TTC549 (cell line): ENCODE data around the gene NRDE2.
A peak's percentile ranks its signal among the peaks of the same experiment; 100 is the strongest.
"Not testable (repeated sequence)": the region's sequence is repeated elsewhere in the genome, so short reads cannot be mapped to it uniquely, and the experiment has no call there.

Experiments used
- FAIRE-seq: peaks from 2 replicates; lab custom pipeline; 2012; peaks lifted over from hg19 to GRCh38; lab: Jason Lieb, UNC

The NRDE2 gene

DNA sequence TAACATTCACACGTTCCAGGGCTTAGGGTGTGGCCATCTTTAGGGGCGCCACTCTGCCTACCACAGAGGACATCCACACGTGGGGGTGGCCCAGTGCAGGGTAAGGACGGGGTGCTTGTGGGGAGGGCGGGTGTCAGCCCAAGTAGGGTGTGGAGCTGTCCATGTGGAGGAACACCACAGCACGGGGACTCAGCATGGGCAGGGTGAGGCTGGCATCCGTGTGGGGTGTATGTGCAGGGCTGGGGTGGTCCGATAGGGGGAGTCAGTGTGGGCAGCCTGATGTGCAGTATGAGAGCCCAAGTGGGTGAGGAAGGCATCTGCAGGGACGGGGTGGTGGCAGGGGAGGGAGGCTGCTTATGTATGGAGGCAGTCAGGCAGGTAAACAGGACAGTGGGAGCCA, 57.7 kb downstream of the NRDE2 start:
- FAIRE-seq: no peak

DNA sequence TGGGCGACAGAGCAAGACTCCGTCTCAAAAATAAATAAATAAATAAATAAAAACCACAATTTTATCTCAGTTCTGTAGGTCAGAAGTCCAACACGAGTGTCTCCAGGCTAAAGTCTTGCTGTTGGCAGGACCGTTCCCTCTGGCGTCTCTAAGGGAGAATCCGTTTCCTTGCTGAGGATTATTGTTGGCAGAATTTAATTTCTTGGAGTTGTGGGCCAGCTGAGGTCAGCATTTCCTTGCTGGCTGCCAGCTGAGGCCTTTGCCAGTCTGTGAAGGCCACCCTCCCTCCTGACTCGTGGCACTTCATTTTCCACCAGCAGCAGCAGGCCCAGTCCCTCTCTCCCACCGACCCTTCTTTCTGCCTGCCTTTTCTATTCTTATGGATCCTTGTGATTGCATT, 58.2 kb downstream of the NRDE2 start:
- FAIRE-seq: no peak

DNA sequence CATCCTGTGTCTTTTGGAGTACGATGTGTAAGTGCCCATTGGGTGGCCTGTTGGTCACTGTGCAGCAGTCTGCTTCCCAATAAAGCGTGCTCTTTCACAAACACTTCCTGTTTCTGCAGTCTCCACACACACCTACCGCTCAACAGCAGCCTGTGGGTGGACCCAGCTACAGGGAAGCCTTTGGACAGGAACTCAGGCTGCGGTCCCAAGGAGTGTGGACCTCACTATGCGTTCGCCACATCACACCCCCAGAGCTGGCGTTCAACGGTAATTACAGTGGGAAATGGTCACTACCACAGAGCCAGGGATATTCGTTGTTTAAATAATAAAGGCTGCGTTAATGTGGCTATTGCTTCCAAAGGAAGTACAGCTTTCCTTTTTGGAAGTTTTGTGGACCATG, 59.2 kb downstream of the NRDE2 start:
- no peak for FAIRE-seq

DNA sequence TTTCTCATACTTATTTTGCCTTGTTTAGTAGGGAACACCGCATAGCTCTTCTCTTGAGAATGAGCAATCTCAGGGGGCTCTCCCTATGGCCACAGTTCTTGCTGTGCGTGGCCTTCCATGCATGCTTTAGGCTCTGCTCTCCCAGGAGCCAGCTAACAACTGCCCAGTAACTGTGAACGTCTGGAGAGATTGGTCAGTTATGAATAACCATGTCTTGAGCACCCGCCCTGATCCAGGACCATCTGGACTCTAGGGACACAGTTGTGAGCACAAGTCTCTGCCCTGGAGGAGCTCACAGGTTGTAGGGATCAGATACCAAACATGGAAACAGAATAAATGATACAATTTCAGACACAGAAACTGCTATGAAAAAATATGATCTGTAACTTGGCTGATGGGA, 63.3 kb downstream of the NRDE2 start:
- FAIRE-seq: no peak

DNA sequence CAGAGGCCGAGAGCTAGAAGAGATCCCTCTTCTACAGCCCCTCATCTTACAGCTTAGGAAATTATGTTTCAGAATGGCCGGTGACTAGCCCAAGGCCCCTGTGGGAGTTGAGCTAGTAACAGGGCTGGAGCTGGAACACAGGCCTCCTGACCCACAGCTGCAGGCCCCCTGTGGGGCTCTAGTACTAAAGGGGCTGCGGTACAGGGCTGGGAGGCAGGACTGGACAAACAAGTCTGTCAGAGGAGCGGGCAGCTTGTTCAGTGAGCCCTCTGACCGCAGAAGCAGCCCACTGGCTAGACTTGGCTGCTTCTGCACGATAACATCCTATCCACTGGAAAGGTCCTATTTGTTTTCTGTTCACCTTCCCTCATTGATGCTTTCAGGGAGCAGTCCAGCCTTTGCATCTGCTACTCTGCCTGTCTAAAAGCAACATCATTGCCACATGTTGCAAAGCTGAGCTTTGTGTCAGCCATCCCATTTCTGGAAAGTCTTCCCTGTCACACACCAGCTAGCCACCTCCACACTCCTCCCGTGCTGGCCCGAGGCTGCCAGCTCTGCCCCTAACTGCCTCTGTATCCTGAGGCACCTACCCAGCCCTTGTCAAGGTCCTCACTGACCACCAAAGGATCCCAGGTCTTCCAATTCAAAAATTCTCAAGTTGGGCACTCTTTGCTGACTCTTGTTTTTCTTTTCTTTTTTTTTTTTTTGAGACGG, 65.1 kb downstream of the NRDE2 start:
- FAIRE-seq: no peak

DNA sequence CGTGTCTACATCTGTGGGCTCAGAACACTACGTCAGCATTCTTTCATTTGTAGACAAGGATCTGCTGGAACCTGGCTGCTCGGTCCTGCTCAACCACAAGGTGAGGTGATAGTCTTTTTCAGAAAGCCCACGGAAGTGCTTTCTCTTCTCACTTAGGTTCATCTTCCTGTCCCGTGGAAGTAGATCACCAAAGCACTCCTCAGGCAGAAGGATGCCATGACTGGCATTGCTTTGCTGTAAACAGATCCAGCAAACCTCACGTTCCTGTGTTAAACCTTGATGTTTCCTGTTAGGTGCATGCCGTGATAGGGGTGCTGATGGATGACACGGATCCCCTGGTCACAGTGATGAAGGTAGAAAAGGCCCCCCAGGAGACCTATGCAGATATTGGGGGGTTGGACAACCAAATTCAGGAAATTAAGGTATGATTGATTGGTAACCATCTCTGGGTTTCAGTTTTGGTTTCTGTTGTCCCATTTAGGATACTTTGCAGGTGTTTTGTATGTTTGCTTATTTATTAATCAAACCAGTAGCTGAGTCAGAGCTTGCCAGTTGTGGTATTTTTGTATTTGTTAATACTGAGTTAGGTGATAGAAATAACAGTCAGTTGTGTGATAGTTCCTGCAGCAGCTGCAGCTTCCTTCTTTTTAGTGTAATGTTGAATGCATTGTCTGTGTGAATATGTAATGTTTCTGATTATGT, 67.8 kb downstream of the NRDE2 start:
- no peak for FAIRE-seq

DNA sequence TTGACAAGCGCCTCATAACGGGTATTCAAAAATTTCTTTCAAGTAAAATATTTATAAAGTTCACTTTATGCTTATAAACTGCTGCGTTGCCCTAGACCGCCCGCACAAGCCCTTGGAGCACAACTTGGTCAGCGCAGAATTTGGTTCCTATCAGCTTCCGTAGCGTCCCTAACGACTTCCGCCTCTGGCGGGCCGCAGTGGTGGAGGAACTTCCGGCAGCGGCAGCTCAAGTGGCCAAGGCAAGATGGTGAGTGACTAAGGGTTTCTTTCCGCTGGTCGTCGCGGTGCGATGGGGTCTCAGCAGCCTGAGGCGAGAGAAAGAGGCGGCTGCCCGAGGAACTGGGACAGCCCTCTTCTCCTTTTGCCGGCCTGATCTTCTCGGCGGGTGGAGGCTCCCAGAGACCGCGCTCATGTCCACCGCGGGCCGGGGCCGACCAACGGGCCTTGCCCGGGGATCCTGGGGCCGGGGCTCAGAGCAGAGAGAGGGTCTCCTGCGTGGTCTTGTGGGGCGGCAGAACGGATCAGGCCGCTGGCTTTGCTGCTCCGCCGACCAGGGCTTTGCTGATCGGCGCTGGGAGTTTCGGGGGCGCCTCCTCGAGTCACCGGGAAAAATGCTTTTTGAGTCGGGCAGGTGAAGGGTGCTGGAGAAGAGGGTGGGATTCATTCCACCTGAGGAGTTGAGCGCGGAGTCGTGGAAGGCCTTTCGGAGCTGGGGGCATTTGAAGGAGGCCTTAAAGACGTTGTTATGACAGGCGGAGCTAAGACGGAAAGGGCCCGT, 75.2 kb downstream of the NRDE2 start, which contains the start of gene PSMC1:
Gene PSMC1, plus strand, starts transcription at position 200 of the 778 bp plus-strand sequence. Its CDS starts 45 bp downstream, at position 245.
- peak; percentile 50 for FAIRE-seq

DNA sequence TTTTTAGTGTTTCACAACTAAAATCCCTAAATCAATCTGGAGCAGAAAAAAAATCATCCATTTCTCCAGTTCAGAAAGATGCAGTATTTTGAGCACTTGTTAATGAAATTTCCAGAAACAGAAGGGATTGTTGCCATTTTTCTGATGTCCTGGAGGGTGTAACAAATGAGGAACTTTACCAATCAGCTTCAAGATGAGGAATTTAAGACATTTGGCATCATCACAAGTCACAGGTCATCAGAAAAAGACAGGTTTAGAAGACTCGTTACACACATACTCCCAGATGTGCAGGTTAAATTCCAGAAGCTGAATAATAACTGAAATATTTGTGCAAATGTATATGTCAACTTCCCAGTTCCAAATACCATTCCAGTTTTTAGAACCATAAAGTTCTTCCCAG, 75.9 kb downstream of the NRDE2 start:
- FAIRE-seq: no peak

DNA sequence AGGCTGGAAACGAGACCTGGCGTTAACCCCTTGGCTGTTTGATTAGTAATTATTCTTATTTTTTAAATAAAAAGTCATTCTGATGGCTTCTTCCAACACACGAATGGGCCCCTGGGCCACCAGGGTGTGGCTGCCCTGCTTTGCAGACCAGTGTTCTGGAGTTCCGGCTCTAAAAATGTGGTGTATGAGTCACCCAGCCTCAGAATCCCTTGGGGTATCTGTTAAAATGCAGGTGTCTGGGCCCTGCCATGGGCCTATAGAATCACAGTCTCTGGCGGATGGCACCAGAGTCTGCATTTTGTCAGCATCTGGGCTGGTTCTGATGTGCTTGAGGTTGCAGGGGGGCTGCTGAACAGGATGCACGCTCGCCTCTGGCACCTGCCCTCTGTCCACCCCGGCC, 77.9 kb downstream of the NRDE2 start:
- no peak for FAIRE-seq

DNA sequence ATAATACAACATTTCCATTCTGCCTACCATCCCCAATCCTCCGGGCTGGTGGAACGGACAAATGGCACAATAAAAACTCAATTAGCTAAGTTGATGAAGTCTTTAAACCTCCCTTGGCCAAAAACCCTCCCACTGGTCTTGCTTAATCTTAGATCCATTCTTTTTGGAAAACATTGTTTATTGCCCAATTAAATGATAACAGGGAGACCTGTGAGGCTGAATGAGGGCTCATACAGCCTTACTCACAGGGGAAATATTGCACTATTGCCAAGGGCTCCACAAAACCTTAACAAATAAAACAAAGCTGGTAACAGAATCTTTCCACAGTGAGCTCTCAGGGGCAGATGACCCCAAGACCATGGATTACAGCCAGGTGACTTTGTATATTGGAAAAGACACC, 83.1 kb downstream of the NRDE2 start:
- FAIRE-seq: no peak

DNA sequence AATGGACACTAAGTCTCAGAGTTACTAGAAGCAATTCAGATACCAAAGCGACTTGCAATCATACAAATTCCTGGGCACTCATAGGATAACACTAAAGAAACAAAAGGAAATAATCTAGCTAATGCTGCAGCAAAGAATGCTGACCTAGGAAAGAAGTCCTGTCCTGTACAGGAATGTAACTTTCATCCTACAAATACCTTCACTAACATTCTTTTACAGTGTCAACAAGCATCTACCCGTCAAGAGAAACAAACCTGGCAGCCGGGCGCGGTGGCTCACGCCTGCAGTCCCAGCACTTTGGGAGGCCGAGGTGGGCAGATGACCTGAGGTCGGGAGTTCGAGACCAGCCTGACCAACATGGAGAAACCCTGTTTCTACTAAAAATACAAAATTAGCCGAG, 84.3 kb downstream of the NRDE2 start:
- FAIRE-seq: not testable (repeated sequence)

DNA sequence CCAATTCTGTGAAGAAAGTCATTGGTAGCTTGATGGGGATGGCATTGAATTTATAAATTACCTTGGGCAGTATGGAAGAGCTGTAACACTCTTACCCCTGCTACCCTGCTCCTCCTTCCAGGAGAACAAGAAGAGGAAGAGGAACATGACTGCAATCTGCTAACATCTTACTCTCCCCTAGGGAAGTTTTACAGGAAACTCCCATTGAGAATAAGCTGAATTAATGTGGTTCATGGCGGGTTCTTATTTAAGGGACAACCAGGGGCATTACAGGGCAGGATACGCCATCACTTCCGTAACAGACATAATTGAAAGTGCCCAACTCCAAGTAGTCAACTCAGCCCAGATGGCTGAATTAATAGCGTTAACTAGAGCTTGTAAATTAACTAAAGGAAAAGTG, 84.8 kb downstream of the NRDE2 start:
- FAIRE-seq: no peak

DNA sequence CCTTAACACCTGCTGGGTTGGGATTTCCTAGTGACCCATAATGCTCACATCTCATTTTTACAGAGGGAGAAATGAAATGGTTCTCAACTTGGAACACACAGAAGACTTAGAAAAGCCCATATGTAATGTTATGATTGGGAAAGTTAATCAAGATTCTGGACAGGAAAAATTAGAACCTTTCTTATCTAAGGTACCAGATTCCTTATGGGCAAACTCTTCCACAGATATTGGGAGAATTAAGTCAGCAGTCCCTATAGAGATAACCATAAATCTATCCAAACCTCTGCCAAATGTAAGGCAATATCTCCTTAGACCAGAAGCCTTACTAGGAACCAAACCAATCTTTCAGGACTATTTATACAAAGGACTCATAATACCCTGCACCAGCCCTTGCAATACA, 89.3 kb downstream of the NRDE2 start:
- FAIRE-seq: no peak

DNA sequence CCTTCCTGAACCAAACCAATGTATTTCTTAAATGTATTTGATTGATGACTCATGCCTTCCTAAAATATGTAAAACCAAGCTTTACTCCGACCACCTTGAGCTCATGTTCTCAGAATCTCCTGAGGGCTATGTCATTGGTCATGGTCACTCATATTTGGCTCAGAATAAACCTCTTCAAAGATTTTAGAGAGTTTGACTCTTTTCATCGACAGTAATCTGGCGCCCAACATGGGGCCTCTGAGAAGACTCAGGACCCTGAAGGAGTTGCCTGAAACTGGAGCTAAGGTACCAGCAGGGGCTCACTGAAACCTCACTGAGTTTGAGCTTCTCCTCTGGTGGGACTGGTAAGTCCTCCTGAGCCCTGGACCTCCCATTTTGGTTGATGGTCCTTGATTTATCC, 92.6 kb downstream of the NRDE2 start:
- no peak for FAIRE-seq

DNA sequence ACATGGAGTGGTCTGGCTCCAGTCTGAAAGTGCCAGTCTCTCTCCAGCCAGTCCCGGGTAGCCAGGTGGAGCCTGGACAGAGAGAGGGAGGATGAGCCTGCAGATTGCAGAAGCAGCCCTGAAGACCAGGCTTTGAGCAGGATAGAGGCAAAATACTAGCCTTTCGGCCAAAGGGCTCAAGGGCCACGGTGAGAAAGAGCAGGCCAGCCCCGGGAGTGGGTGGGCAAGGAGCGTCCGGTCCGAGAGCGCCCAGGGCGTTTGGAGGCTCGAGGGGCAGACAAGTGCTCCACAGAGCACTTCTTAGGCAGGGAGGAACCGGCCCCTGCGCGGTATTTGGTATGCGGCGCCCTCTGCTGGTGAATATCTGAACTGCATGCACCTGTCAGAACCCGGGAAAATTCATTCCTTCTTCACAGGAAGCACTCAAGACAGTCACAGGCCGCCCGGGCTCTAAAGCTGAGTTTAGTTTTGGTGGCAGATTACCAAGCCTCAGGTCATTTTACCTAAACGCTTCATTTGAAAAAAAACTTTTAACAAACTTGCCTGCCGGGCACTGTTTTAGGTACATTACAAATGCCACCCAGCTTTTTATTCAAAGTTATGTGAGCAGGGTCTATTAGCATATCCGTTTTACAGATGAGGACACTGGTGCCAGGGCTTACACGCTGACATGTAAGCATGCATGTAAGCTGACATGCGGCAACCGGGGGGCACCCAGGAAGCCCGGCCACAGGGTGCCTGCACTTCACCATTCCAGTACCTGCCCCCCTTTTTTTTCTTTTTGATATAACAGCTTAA, 96.4 kb downstream of the NRDE2 start:
- no peak for FAIRE-seq

DNA sequence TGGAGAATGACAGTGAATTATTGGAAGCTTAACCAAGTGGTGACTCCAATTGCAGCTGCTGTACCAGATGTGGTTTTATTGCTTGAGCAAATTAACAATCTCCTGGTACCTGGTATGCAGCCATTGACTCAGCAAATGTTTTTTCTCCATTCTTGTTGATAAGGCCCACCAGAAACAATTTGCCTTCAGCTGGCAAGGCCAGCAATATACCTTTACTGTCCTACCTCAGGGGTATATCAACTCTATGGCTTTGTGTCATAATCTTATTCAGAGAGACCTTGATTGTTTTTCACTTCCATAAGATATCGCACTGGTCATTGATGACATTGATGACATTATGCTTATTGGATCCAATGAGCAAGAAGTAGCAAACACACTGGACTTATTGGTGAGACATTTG, 101.8 kb downstream of the NRDE2 start:
- FAIRE-seq: not testable (repeated sequence)

DNA sequence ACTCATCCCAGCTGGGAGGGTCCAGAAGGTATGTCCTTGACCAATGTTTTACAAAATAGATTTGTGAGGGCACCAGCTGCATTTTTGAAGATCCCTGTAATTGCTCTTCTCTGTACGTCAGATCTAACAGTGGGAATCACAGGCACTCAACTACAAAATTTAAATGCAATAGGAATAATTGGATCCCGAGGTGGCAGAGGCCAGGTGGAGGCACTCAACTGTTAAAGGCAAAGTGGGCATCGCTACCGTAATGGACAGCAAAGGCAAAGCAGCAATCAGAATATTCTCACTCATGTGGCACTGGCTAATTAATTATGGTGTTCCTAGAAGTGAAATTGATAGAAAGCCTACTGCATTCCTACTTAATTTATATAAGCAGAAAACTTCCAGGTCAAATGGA, 103.3 kb downstream of the NRDE2 start:
- FAIRE-seq: no peak
